Retinal pigment epithelial cell (primary cell): ENCODE data around the gene AFF2.

Experiments used
- DNase-seq: peaks from one replicate; pipeline ENCODE4 v3.0.0-alpha.2; 2010; ENCODE audit warnings: low read depth
- H3K4me3 ChIP-seq: 2 replicates; pipeline ENCODE4 v1.5.1; 2011; ENCODE audit warnings: mild to moderate bottlenecking, low read length, control low read depth, moderate library complexity
- CTCF ChIP-seq: conservative IDR thresholded peaks from 2 replicates; pipeline ENCODE4 v1.5.1; 2011; ENCODE audit warnings: low read depth, low read length, control low read depth, inconsistent platforms

The AFF2 gene

GRCh38 chrX:148495176-148495575 lies 5.2 kb upstream of the AFF2 start:
- no peak for DNase-seq
- no peak for TF ChIP-seq CTCF
- no peak overlapping the region for H3K4me3 ChIP-seq

DNA sequence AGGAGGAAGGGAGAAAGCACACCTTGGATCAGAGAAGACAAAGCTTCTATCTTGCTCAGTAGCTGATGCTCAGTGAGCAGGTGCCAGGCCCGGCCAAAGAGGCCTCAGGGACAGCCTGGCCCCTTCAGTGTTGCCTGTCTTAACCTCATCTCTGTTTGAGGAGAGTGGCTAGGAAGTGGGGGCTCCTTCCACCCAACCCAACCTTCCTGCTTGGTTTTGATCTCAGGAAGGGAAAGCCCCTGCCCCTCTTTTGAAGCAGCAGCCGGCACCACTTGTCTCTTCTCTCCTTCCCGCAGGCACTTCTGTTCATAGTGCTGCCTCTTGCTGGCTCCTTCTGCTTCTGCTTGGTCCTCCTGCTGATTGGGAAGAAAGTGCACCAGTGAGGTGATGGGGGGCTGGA lies 2.4 kb upstream of the AFF2 start:
- DNase-seq, result no peak
- no peak for TF ChIP-seq CTCF
- H3K4me3 ChIP-seq, result no peak overlapping the region

DNA sequence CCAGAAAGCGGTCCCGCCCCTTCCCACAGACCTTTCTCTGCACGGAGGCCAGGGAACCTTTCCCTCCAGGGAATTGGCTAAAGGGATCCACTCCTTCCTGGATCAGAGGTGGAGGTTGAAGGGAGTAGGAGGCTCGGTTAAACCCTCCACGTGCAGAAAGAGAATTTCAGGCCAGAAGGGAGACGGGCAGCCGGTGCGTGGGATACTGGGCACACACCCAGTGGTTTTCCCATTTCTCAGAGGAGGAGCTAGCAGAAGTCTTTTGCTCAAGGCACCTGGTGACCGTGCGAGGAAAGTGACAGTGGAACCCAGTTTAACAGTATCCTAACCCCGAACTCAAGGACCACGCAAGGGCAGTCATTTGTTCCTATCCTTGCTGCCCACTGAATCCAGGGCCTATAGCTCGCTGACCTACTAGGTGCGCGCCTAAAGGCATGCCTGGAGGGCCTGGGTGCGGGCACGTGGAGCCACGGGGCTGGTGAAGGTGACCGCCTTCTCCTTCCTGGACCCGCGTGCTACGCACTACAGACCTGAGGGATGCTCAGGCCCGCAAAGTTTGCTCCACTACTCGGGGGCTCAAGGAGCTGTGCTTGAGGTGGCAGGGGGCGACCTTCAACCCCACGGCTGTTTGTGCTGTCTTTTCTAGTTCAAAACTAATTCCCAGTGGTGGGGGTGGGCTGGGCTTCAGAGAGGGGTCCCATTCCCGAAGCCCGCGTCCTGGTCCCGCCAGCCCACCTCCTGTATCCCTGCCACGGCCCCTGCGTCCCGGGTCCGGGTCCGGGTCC lies 587 bp upstream of the AFF2 start:
- DNase-seq, result no peak
- peak overlapping the region; percentile 34 for H3K4me3 ChIP-seq
- TF ChIP-seq CTCF, result no peak

DNA sequence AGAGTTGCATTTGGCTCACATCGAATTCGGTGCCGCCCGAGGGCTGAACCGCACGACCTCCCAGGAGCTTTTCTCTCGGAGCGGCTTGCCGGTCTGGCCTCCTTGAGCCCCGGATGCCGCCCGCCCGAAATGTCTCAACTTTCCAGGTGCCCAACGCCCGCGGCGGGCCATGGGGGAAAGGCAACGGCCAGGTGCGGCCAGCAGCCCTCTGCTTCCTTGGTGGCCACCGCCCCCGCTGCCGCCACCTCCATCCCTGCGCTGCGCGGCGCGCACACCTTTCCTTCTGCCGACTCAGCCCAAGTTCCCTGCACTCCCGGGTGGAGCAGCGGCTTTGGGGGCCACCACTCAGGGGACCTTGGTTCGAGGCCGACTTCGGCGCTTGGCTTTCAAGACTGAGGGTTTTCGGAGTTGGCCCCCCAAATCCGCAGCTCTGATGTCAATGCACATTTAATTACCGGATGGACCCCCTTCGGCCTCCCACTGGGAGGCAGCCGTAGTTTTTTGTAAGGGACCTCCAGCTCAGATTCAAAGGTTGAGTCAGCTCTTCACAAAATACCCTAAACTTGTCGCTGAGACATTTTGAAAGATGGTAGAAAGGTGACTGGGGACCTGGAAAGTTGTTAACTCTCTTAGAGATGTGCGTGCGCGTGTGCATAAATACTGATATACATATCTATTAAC lies 1.1 kb downstream of the AFF2 start:
- TF ChIP-seq CTCF, result no peak
- no peak for DNase-seq
- H3K4me3 ChIP-seq, result peak overlapping the region; percentile 45

DNA sequence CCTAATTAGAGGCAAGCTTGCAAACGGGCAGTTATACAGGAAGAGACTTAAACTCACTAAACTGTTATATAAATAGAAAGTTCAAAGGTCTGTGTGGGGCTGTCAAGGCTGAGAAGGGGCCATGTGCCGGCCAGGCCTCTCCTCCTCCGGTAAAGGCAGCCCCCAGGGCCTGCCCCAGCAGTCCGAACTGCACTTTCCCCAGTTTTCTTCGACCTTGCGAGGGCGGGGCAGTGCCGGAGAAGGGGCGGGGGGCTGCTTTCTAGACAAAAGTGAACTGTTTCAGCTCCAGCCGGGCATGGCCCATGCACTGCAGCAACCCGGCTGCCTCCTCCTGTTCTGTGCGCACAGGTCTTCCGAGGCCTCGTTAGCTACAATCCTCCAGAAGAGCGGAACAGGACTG lies 4.1 kb downstream of the AFF2 start:
- TF ChIP-seq CTCF, result no peak
- H3K4me3 ChIP-seq, result no peak overlapping the region
- no peak for DNase-seq

GRCh38 chrX:148507418-148507817 lies 7.0 kb downstream of the AFF2 start:
- no peak for DNase-seq
- no peak for TF ChIP-seq CTCF
- H3K4me3 ChIP-seq, result no peak overlapping the region

DNA sequence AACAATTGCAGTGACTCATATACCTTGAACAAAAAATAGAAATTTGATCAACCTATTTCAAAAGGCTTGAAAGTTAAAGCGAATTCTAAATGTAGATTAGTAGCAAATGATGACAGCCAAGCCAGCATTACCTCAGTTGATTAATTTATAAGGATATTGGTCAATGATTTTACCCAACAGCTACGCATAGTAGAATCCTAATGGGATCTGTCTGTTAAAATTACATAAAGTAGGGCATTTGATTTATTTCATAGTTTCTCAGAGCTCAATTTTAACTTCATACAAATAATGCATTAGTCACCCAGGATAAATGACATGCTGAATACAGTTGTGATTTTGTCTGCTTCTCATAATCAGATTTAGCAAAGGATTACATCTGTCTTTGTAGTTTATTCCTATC lies 12.0 kb downstream of the AFF2 start:
- TF ChIP-seq CTCF, result no peak
- no peak for DNase-seq
- no peak overlapping the region for H3K4me3 ChIP-seq
